Pancreas (tissue), 10 donors: Measurements from ENCODE around the gene SPX. TPM values are rescaled to one million over a fixed set of nuclear protein-coding genes. Genes with fewer than 3 reads are reported as not detected.

Source experiments
- ATAC-seq, 4 donors: fragments of 200-7000 bp; cut with Tn5 transposase; one replicate each; pipeline versions ENCODE4 v1.8.0 to v1.9.1; 2020; ENCODE audit warnings: mild to moderate bottlenecking in 4 of 4, moderate library complexity in 4 of 4
- DNase-seq, 6 donors: peaks; one replicate each; pipeline ENCODE4 v3.0.0-alpha.2; 2020
- FAIRE-seq: peaks from 2 replicates; lab custom pipeline; 2012; peaks lifted over from hg19 to GRCh38; lab: Jason Lieb, UNC
- H3K27ac ChIP-seq, 4 donors: fragments of 200-600 bp; sonication (generic); 1 replicate in 3 of 4; 2 replicates in 1 of 4; pipeline versions ENCODE4 v1.5.0 to v1.8.0; 2020
- H3K27me3 ChIP-seq, 4 donors: fragments of 200-600 bp; one replicate each; pipeline ENCODE4 v1.8.0; 2021
- H3K36me3 ChIP-seq, 3 donors: fragments of 200-600 bp; sonication (generic) in 1 of 3; one replicate each; pipeline versions ENCODE4 v1.5.0 to v1.8.0; 2020 to 2021
- H3K4me1 ChIP-seq, 3 donors: fragments of 200-600 bp; one replicate each; pipeline ENCODE4 v1.8.0; 2021
- H3K4me3 ChIP-seq, 4 donors: fragments of 200-600 bp; sonication (generic) in 2 of 4; one replicate each; pipeline versions ENCODE4 v1.5.0 to v1.8.0; 2020 to 2021
- H3K9me3 ChIP-seq, 4 donors: fragments of 200-600 bp; one replicate each; pipeline ENCODE4 v1.8.0; 2021
- WGBS, 2 donors: extraction: QIAGEN DNeasy Blood & Tissue Kit; methylation state at CpG; one replicate each; pipeline ENCODE4 v1.1.7; 2013; 5-methylcytosine and 5-hydroxymethylcytosine counted together
- intact Hi-C, 3 donors: fragments of 100-400 bp; cut with DNase I; formaldehyde crosslinking; loops; one replicate each; pipeline versions ENCODE4 v1.11.1 to v1.14.2; 2022
- polyA plus RNA-seq, 2 donors: library from polyadenylated mRNA; stranded (reverse); fragments of 200-250 nt; gene quantifications; one replicate each; pipeline ENCODE4 v1.2.3, GENCODE V29; 2013
- total RNA-seq, 6 donors: library from RNA; stranded (reverse); fragmentation: NEBNext Ultra II Directional in 4 of 6; extraction: Animal tissue kit (Norgen Biotek cat#: 25700) in 4 of 6; gene quantifications; one replicate each; pipeline versions ENCODE4 v1.2.1 to v1.2.4, GENCODE V29; 2021 to 2023
- TF ChIP-seq, protein P1 (sequence below), 4 donors: fragments of 200-600 bp; sonication (generic) in 3 of 4; IDR thresholded peaks; one replicate each; pipeline versions ENCODE4 v1.5.0 to v1.8.0; 2021; ENCODE audit warnings: antibody characterized with exemption in 4 of 4
- donor health status: healthy with polysubstance abuse.
- donor health status: DM: no; HTN: no; CAD: no; lungs with moderate emphysema.
- donor health status: DM: no; HTN: no; CAD: no.
- donor health status: control.
- donor health status: control.
- donor health status: Bipolar disorder and iron deficiency.
- donor health status: DM: yes; HTN: yes; CAD: no.
- donor health status: DM: no; HTN: no; CAD: no.
- donor health status: DM: no; HTN: no; CAD: no.
- donor health status: DM: yes; HTN: yes; CAD: no.

The SPX gene
- total and polyA plus RNA-seq, 8 donors, result 11.7 to 31.0 (median 20.3) TPM

- H3K27ac ChIP-seq, result no peak overlapping the region
- no peaks in the 10 kb centered on the region for H3K36me3 ChIP-seq
- ATAC-seq (peak in 2 of 4 donors; percentile 40 to 72), DNase-seq (no peak), FAIRE-seq (no peak)
- H3K4me1 ChIP-seq, result peaks cover 0 to 4% (median 0%) of the 10 kb centered on the region in 3 donors
- H3K9me3 ChIP-seq, result no peaks in the 10 kb centered on the region
- H3K27me3 ChIP-seq, result no peaks in the 10 kb centered on the region
- H3K4me3 ChIP-seq, result no peak overlapping the region
- intact Hi-C loops, result no loop called here
- 66 to 69% methylated on average over 5 of the region's 5 CpGs for WGBS, 2 donors
- TF ChIP-seq, protein P1, sequence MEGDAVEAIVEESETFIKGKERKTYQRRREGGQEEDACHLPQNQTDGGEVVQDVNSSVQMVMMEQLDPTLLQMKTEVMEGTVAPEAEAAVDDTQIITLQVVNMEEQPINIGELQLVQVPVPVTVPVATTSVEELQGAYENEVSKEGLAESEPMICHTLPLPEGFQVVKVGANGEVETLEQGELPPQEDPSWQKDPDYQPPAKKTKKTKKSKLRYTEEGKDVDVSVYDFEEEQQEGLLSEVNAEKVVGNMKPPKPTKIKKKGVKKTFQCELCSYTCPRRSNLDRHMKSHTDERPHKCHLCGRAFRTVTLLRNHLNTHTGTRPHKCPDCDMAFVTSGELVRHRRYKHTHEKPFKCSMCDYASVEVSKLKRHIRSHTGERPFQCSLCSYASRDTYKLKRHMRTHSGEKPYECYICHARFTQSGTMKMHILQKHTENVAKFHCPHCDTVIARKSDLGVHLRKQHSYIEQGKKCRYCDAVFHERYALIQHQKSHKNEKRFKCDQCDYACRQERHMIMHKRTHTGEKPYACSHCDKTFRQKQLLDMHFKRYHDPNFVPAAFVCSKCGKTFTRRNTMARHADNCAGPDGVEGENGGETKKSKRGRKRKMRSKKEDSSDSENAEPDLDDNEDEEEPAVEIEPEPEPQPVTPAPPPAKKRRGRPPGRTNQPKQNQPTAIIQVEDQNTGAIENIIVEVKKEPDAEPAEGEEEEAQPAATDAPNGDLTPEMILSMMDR (IDR thresholded peaks at IDR 0.05), result no peak
Measured at GRCh38 chr12:21566223-21566906, 40.3 kb downstream of the SPX start.

DNA sequence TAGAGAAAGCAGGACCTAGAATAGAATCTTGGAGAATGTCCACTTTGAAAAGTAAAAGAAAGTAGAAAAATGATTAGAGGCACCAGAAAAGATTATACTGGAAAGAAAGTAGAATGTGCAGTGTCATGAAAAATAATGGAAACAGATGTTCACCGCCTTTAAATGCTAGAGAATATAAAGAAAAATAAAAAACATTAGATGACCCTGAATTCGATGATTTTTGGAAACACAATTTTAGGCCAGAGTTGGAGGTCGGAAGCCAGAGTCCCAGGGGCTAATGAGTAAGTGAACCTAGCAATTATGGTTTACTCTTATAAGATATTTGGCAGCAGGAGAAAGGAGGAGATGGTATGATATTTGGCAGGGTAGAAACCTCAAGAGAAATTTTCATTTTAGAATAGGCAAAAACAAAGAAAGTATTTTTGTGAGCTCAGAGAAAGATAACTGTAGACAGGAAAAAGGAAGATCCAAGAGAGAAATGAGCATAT, 40.9 kb downstream of the SPX start:
- WGBS, 2 donors, result 87 to 89% methylated on average over 3 of the region's 3 CpGs
- Histone ChIP-seq H3K27ac (no peak overlapping the region), H3K36me3 (no peaks in the 10 kb centered on the region), H3K4me1 (peaks cover 0 to 4% (median 0%) of the 10 kb centered on the region in 3 donors), H3K4me3 (no peak overlapping the region), H3K27me3 (no peaks in the 10 kb centered on the region), H3K9me3 (no peaks in the 10 kb centered on the region)
- DNase-seq, result no peak
- TF ChIP-seq, protein P1 (IDR thresholded peaks at IDR 0.05), result no peak
- no peak for FAIRE-seq
- ATAC-seq, result no peak
- intact Hi-C loops, result no loop called here

DNA sequence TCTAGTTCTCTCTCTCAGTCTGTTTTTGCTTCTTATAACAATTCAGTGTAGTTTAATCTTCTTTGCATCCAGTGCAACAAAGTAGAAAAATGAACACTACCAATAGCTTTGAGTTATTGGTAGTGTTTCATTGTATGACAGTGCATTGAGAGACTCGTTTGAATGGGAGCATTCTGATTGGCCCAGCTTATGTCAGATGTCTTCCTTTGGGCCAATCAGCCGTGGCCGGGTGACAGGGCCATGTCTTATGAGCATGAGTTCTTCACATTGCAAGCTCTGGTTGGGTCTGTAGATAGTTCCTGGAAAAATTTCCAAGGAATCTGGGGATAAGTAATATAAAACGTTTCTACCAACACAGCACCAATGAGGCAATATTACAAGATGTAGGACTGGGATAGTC, 42.0 kb downstream of the SPX start:
- FAIRE-seq, result no peak
- TF ChIP-seq, protein P1 (IDR thresholded peaks at IDR 0.05), result no peak
- ATAC-seq, result no peak
- Histone ChIP-seq H3K4me1 (peaks cover 0 to 4% (median 0%) of the 10 kb centered on the region in 3 donors), H3K36me3 (no peaks in the 10 kb centered on the region), H3K9me3 (no peaks in the 10 kb centered on the region), H3K4me3 (no peak overlapping the region), H3K27ac (no peak overlapping the region), H3K27me3 (no peaks in the 10 kb centered on the region)
- intact Hi-C loops, result no loop called here
- no peak for DNase-seq
- 81 to 86% methylated on average over 4 of the region's 4 CpGs for WGBS, 2 donors

GRCh38 chr12:21571046-21571445, 45.0 kb downstream of the SPX start:
- intact Hi-C loops, result no loop called here
- no peaks in the 10 kb centered on the region for H3K4me1 ChIP-seq
- no peak for ATAC-seq
- H3K27ac ChIP-seq, result no peak overlapping the region
- no peaks in the 10 kb centered on the region for H3K9me3 ChIP-seq
- WGBS, 2 donors, result 76 to 81% methylated on average over 5 of the region's 5 CpGs
- TF ChIP-seq, protein P1 (IDR thresholded peaks at IDR 0.05), result no peak
- no peaks in the 10 kb centered on the region for H3K27me3 ChIP-seq
- DNase-seq, result no peak
- no peak for FAIRE-seq
- H3K4me3 ChIP-seq, result no peak overlapping the region
- H3K36me3 ChIP-seq, result no peaks in the 10 kb centered on the region

DNA sequence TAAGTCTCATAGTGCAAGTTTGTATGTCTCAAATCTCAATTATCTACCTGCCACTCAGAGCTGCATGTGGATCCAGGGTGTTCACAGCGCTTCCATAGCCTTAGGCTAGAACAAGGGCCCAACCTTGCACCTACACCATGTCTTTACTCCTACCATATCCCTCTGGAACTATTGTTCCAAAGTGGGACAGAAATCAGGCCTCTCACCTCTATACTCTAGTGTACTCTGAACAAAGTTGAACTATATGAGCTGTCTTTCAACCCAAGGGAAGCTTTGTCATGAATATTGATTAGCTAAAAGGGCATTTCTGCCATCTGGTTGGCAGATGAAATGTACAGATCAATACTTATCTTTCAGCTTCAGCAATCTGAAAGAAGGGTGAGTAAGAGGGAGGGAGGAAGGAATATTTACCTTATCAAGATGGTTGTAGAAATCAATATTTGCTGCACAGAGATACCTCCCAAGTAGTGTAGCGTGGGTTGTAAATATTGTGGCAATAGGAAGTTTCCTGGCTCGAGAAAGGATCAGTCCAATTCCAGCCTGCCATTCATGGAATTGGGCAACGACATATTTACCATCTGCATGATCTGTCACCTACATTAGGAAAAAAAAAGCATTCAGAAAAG, 47.8 kb downstream of the SPX start:
- Histone ChIP-seq H3K36me3 (no peaks in the 10 kb centered on the region), H3K27me3 (no peaks in the 10 kb centered on the region), H3K9me3 (no peaks in the 10 kb centered on the region), H3K4me3 (no peak overlapping the region), H3K4me1 (no peaks in the 10 kb centered on the region), H3K27ac (no peak overlapping the region)
- ATAC-seq (no peak), FAIRE-seq (no peak), DNase-seq (no peak)
- TF ChIP-seq, protein P1 (IDR thresholded peaks at IDR 0.05), result no peak
- WGBS, 2 donors, result 58% methylated on average over 4 of the region's 4 CpGs
- intact Hi-C loops, result no loop called here
